ENCODE measurements around the gene ZNF236. TPM values are rescaled to one million over a fixed set of nuclear protein-coding genes. Genes with fewer than 3 reads are reported as not detected.

The ZNF236 gene
- total and polyA plus RNA-seq, 2 of the 13 experiments (the other 11 are each of a cell fraction or from before 2014, with no cell fraction given), result 3.0 to 7.2 TPM

DNA sequence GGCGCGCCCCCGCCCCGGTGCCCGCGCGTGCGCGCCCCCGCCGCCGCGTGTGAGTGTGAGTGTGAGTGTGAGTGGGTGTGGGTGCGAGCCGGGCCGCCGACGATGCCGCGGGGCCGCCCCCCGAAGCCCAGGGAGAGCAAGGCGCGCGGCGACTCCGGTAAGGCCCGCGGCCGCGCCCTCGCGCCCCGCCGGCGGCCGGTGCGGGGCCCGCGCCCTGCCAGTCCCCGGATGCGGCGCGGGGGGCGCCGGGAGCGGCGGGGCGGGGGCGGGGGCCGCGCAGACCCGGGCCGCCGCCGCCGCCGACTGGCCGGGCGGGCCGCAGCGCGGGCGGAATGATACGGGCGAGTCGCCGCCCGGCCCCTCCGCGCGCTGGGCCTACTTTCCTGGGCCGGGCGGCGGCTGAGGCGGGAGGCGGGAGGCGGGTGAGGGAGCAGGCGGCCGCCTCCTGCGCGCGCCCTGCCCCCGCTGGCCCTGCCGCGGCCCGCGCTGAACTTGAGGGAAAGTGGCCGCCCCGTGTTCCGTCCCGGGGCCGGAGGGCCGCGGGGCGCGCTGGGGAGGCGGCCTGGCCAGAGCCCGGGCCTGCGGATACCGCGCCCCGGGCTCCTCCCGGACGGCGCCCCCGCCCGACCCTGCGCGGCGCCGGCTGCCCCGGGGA, at the start of gene ZNF236 (continued):
- TF ChIP-seq, protein P1, sequence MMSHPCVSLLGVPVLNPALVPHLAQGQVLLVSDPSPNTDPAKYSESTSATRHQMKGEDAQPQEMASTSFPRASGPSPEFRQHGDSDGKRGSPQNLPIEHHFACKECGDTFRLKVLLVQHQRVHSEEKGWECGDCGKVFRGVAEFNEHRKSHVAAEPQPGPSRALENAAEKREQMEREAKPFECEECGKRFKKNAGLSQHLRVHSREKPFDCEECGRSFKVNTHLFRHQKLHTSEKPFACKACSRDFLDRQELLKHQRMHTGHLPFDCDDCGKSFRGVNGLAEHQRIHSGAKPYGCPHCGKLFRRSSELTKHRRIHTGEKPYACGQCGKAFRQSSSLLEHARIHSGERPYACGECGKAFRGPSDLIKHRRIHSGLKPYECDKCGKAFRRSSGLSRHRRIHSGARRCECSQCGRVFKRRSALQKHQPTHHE (CRISPR knock-in tag; IDR thresholded peaks at IDR 0.05; ENCODE audit: borderline replicate concordance), result no peak
- TF ChIP-seq SPEN (CRISPR knock-in tag; IDR thresholded peaks at IDR 0.05; ENCODE audit: low read depth) (peak; percentile 38; the same call in 1 of the 2 replicates), ZKSCAN8 (CRISPR knock-in tag; IDR thresholded peaks at IDR 0.05; ENCODE audit: borderline replicate concordance) (no peak), PHF20 (CRISPR knock-in tag; IDR thresholded peaks at IDR 0.05) (peak; percentile 55), ZNF761 (CRISPR knock-in tag; conservative IDR thresholded peaks at IDR 0.05) (0 out of 2 replicates have a peak, but pooled peaks have one; percentile 30), GPN1 (CRISPR knock-in tag; IDR thresholded peaks at IDR 0.05; ENCODE audit: borderline replicate concordance) (no peak), ZSCAN25 (CRISPR knock-in tag; IDR thresholded peaks at IDR 0.05) (no peak), TBL1XR1 (IDR thresholded peaks at IDR 0.05; ENCODE audit: borderline replicate concordance, low read length, partially characterized antibody) (no peak), KLF13 (CRISPR knock-in tag; IDR thresholded peaks at IDR 0.05) (no peak), NR2C2 (CRISPR knock-in tag; IDR thresholded peaks at IDR 0.05; ENCODE audit: borderline replicate concordance) (peak; percentile 13; the same call in 1 of the 2 replicates), ZNF496 (CRISPR knock-in tag; IDR thresholded peaks at IDR 0.05; ENCODE audit: insufficient replicate concordance) (no peak), HNRNPH1 (optimal IDR thresholded peaks at IDR 0.05; ENCODE audit: low read depth, low read length) (peak; percentile 50), SAP130 (CRISPR knock-in tag; IDR thresholded peaks at IDR 0.05; ENCODE audit: low read depth) (peak; percentile 37)
- TF ChIP-seq, protein P2, sequence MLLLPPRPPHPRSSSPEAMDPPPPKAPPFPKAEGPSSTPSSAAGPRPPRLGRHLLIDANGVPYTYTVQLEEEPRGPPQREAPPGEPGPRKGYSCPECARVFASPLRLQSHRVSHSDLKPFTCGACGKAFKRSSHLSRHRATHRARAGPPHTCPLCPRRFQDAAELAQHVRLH (CRISPR knock-in tag; IDR thresholded peaks at IDR 0.05; ENCODE audit: borderline replicate concordance, low read depth), result no peak
- TF ChIP-seq, protein P3, sequence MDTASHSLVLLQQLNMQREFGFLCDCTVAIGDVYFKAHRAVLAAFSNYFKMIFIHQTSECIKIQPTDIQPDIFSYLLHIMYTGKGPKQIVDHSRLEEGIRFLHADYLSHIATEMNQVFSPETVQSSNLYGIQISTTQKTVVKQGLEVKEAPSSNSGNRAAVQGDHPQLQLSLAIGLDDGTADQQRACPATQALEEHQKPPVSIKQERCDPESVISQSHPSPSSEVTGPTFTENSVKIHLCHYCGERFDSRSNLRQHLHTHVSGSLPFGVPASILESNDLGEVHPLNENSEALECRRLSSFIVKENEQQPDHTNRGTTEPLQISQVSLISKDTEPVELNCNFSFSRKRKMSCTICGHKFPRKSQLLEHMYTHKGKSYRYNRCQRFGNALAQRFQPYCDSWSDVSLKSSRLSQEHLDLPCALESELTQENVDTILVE (CRISPR knock-in tag; IDR thresholded peaks at IDR 0.05), result peak; percentile 63; the same call in 1 of the 2 replicates
- TF ChIP-seq, protein P4, sequence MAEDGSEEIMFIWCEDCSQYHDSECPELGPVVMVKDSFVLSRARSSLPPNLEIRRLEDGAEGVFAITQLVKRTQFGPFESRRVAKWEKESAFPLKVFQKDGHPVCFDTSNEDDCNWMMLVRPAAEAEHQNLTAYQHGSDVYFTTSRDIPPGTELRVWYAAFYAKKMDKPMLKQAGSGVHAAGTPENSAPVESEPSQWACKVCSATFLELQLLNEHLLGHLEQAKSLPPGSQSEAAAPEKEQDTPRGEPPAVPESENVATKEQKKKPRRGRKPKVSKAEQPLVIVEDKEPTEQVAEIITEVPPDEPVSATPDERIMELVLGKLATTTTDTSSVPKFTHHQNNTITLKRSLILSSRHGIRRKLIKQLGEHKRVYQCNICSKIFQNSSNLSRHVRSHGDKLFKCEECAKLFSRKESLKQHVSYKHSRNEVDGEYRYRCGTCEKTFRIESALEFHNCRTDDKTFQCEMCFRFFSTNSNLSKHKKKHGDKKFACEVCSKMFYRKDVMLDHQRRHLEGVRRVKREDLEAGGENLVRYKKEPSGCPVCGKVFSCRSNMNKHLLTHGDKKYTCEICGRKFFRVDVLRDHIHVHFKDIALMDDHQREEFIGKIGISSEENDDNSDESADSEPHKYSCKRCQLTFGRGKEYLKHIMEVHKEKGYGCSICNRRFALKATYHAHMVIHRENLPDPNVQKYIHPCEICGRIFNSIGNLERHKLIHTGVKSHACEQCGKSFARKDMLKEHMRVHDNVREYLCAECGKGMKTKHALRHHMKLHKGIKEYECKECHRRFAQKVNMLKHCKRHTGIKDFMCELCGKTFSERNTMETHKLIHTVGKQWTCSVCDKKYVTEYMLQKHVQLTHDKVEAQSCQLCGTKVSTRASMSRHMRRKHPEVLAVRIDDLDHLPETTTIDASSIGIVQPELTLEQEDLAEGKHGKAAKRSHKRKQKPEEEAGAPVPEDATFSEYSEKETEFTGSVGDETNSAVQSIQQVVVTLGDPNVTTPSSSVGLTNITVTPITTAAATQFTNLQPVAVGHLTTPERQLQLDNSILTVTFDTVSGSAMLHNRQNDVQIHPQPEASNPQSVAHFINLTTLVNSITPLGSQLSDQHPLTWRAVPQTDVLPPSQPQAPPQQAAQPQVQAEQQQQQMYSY (CRISPR knock-in tag; IDR thresholded peaks at IDR 0.05), result no peak
- TF ChIP-seq, protein P5, sequence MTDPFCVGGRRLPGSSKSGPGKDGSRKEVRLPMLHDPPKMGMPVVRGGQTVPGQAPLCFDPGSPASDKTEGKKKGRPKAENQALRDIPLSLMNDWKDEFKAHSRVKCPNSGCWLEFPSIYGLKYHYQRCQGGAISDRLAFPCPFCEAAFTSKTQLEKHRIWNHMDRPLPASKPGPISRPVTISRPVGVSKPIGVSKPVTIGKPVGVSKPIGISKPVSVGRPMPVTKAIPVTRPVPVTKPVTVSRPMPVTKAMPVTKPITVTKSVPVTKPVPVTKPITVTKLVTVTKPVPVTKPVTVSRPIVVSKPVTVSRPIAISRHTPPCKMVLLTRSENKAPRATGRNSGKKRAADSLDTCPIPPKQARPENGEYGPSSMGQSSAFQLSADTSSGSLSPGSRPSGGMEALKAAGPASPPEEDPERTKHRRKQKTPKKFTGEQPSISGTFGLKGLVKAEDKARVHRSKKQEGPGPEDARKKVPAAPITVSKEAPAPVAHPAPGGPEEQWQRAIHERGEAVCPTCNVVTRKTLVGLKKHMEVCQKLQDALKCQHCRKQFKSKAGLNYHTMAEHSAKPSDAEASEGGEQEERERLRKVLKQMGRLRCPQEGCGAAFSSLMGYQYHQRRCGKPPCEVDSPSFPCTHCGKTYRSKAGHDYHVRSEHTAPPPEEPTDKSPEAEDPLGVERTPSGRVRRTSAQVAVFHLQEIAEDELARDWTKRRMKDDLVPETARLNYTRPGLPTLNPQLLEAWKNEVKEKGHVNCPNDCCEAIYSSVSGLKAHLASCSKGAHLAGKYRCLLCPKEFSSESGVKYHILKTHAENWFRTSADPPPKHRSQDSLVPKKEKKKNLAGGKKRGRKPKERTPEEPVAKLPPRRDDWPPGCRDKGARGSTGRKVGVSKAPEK (CRISPR knock-in tag; IDR thresholded peaks at IDR 0.05; ENCODE audit: borderline replicate concordance), result no peak
